Measurements from ENCODE around the gene ASCC3.

The ASCC3 gene

DNA sequence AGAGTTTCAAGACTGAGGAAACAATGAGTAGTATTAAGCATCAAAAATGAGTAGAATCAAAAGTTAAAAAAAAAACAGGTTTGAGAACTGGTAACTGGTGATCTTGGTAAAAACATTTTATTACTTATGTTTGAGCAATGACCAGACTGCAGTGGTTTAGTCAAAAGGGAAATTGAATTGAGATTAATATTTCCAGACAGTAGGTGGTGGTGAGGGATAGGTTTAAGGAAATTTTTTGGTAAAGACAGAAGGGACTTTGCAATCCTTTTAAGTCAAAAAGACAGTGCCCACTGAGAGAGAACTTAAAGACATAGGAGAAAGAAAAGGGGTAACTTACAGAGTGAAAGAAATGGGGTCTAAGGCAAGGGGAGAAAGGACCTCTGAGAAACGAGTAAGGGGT is 156.9 kb downstream of the ASCC3 start:
- DNase-seq (ENCODE audit: low spot score), result no peak

DNA sequence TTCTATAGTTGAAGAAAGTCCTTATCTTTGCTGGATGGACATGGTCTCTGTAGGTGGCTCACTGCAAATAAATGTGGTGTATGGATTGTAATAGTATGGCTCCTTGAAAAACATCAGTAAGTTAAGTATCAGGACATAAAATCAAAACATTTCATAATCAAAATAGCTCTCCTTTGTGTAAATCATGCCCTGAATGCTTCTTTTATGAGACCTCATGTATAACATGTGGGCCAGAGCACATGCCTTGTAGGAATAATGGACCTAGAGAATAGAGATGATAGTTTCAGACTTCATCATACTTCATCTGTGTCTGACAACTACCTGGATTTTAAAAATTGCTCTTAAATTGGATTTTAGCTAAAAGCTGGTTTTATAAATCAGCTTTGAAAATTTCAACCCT is 159.9 kb downstream of the ASCC3 start:
- DNase-seq (ENCODE audit: low spot score), result no peak

DNA sequence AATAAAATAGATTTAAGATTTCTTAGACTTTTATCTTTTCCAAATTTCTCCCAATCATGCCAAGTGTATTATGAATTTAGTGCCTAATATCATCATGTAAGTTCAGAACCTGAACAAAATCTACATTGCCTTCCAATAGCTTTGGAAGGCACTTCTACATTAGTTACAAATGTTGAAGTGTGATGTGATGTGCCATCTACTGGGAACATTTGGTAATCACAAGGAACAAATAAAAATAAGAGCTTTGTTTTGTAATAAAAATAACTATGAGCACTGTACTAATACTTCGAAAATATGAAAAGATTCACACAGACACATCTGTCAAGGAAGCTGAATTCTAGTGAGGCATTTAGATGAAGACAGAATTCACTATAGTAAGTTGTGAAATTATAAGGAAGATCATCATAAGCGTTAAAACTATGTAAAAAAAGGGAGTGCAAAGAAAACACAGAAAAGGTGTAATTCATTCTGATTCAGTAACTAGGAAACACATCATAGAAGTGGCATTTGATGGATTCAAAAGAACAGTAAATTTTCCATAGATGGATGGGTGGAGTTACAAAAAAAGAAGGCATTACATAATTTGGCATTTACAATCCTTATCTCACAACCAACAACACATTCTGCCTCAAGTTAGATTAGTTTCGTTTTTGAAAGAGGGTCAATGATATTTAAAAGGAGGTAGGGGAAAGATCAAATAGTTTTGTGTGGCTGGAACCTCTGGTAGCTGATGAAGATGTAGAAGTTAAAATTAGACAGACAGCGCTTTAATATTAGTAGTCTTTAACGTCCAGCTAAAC is 161.0 kb downstream of the ASCC3 start:
- DNase-seq (ENCODE audit: low spot score), result no peak

DNA sequence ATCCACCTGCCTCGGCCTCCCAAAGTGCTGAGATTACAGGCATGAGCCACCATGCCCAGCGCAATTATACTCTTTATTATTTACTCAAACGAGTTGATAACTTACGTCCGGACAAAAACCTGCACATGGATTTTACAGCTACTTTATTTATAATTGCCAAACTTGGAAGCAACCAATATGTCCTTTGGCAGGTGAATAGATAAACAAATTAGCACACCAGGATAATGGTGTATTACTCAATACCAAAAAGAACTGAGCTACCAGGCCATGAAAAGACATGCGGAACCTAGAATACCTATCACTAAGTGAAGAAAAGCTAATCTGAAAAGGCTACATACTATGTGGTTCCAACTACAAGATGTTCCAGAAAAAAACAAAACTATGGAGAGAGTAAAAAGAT is 168.1 kb downstream of the ASCC3 start:
- no peak for DNase-seq (ENCODE audit: low spot score)

DNA sequence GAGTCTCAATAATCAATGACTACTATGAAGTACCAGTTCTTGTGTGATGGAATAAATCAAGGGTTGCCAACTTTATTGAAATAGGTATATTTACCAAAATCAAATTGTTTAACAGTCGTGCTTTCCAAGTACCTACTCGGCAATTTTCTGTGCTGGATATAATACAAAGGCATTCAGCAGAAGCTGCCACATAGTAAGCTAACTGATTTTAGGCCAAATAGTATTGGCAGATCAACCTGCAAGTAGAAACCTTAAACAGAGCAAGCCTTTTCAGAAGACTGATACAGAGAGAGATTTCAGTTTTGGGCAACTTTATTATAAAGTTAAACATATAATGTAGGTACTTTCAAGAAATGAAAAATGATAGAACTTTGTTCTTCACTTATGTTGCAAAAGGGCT is 174.6 kb downstream of the ASCC3 start:
- no peak for DNase-seq (ENCODE audit: low spot score)

DNA sequence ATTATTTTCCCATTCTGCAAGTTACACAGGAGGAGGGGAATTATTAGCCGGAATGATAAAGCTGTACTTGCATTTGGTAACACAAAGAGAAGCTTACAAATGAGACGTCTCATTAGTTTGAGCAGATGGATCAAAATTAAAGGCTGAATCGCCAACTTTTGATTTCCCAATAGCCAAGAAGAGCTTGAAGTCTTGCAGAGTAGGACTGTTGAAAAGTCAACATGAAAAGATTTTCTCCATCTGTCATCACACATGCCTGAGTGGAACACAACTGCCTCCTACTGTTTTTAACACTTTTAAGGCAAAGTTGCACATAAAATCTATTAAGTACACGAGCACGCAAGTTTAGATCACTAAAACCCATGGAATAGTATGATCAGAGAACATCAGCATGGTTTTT is 176.2 kb downstream of the ASCC3 start:
- no peak for DNase-seq (ENCODE audit: low spot score)

DNA sequence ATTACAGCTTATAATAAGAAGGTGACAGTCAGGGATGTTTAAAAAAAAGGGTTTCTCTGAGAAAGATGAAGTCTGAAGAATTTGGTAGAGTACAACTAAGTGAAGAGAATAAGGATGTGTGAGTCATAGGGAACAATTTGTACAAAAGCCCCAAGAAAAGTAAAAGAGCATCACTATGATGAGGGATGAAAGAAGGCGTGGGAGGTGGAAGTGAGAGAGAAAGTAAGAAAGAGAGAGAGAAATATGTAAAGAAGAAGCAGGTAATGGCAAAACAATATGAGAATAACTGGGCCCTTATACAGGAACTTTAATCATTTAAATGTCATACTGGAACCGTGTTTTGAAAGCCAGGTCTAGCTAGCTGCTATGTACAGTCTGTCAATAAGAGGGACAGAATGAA is 179.4 kb downstream of the ASCC3 start:
- DNase-seq (ENCODE audit: low spot score), result no peak

DNA sequence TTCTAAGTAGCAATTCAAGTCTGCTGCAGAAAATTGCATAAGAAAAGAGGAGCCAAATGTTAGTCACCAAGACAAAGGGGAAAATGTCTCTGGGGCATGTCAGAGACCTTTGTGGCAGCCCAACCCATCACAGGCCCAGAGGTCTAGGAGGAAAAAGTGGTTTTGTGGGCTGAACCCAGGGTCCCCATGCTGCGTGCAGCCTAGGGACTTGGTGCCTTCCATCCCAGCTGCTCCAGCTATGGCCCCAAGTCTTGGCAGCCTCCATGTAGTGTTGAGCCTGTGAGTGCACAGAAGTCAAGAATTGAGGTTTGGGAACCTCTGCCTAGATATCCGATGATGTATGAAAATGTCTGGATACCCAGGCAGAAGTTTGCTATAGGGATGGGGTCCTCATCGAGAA is 181.1 kb downstream of the ASCC3 start:
- no peak for DNase-seq (ENCODE audit: low spot score)

DNA sequence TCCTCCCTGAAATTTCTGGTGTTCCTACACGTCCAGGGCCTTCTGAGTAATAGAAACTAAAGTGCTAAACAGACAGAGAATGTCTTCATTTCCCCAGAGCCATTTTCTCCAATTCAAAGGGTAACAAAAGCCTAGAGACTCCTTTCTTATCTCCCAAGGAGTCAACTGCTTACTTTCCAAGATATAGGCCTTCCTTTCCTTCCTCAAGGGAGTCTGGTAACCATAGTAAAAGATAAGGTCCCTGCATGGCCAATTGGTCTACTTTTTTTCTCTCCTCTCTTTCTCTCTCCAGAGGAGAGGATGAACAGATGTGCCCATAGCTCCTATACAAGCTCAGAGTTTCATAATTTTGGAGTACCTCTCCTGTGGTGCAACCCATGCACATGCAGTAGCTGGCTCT is 185.7 kb downstream of the ASCC3 start:
- DNase-seq (ENCODE audit: low spot score), result no peak

DNA sequence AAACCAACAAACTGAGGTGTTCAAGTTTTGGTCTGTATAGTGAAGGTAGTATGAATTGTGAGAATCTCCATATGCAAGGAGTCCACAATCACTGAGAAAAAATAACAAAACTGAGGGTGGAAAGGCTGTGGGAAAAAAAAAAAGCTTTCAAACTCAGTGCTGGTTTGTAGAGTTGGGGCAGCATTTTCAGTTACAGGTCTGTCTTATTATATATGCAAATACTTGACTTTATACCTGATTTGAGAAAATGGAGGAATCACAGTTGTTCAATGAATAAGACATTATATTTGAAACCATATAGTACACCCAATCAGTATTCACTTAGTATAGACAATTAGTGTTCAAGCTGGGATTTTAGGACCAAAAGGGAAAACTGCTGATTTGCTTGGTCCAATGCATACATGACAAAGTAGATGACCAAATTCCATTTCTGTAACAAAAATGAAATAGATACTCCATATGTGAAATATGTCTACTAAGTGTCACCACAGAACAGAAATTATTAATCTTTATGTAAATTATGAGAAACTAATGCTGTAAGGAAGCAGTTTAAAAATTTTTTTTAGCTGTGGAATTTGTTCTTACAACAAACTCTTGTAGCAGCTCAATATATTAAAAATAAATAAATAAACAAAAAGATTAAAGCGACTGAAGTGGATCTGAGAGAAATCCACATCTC is 187.7 kb downstream of the ASCC3 start:
- DNase-seq (ENCODE audit: low spot score), result no peak

DNA sequence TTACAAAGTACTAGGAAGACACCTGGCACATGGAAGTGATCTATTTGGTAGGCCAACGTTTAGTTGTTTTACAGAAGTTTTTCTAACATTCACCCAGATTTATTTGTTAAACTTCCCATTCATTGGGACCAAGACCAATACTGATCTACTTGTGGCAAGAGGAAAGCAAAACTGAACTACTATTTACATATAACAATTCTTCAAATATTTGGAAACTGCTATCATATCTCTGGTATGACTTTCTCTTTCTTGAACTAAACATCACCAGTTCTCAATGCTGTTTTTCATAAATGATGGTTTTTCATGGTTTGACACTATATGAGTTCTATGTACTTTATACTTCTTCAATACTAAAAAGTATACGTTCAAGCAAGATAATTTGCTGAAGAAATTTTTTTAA is 189.2 kb downstream of the ASCC3 start:
- DNase-seq (ENCODE audit: low spot score), result no peak

DNA sequence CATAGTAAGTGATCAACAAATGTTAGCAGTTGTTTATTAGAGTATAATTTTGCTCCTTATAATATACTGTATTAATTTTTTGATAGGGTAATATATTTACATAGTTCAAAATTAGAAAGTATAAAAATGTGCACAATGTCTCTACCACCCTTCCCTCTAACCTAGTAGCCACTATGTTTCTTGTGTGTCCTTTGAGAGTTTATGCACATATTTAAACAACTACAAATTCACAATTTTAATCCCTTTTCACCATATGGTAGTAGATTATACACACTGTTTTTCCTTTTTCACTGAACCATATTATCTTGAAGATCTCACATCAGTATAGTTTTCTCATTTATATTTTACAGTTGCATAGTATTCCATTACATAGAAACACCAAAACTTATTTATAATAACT is 194.9 kb downstream of the ASCC3 start:
- no peak for DNase-seq (ENCODE audit: low spot score)

DNA sequence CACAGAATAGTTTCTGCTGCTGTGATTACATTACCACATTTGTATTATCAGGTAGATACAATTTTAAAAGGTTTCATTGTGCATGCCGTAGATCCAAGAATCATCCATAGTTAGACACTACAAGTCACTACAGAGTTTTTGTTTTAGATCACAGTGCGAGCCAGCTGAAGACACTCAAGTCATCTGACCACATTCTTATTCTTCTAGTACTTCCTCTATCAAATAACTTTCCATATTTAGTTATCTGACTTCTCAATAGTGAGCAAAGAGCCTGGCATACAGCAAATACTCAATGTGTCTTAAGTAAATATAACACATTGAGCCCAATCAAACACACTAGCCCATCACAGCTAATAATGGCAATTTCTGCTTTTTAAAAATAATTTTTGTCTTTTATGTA is 195.4 kb downstream of the ASCC3 start:
- DNase-seq (ENCODE audit: low spot score), result no peak

DNA sequence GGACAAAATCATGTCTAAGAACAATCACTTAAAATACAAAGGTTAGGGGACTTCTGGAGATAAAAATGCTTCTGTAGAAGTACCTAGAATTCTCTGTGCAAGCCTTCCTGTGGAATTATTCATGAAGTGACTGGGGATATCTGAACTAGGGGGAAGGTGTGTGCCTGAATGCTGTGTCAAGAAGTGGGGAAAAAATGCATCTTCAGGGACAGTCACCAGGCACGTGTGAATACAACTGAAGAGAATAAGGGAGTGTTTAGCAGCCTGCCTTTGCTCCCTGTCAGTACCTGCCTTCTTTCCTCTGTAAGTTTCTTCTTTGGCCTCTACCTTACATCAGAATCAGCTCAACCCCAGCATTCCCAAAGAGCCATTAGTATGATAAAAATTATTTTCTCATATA is 201.0 kb downstream of the ASCC3 start:
- DNase-seq (ENCODE audit: low spot score), result no peak

DNA sequence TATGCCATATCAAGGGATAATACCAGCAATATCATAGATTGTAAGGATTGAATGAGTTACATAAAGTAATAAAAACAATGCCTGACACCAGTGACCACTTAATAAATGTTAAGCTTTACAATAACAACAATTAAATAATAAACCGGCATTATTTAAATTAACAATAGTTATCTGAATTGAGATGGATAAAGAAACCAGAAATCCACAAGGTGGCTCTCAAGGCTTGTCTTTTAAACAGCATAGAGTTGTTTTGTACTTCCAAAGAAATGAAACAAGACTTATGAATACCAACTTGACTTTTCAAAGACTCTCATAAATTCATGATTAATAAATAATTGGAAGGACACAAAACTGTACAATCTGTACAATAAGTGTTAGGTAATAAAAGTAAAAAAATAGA is 203.1 kb downstream of the ASCC3 start:
- DNase-seq (ENCODE audit: low spot score), result no peak

DNA sequence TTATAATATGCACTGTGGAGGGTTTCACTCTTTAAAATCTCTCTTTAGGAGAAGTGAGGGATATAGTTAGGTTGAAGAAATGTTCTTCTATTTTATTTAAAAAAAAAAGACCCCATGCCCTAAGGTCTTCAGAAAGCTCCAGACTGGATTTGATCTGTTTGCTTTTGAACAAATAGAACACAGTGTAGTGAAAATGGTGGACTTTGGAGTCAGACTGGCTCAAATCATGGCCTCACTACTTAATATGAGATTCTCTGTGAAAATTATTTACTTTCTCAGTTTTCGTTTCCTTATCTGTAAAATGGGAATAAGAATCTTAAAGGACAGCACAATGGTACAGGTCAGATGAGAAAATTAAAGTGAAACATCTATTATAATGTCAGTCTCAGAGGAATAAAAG is 203.9 kb downstream of the ASCC3 start:
- DNase-seq (ENCODE audit: low spot score), result no peak

DNA sequence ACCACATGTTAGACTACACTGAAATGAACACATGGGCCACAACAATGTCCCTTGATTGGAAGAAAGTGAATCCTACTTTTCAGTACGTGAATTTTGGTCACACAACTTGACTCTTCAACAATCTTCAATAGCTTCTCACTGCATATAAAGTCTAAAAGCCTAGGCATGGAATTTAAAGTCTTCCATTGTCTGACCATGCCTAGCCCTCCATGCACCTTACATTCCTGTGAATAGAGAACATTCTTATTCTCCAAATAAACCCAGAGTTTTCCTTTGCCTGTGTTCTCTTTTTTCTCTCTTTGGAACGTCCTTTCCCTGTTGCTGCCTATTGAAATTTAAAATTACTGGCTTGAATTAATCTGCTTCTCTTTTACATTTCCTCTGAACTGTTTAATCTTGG is 207.5 kb downstream of the ASCC3 start:
- no peak for DNase-seq (ENCODE audit: low spot score)

DNA sequence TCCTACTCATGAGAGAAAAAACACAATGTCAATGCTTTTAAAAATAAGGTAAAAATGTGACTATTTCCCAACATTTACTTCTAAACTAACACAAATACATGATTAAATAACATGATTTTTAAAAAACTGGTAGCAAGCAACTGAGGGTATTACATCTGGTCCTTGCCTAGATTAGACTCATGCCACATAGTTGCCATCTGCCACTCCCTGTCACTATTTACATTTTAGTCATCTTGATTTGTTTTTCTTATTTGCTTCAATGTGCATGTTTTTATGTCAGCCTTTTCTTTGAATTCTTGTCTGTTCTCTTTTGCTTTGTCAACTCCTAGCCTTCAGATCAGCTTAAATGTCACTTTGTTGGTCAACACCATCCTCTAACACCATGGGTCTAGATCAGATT is 209.4 kb downstream of the ASCC3 start:
- DNase-seq (ENCODE audit: low spot score), result no peak

DNA sequence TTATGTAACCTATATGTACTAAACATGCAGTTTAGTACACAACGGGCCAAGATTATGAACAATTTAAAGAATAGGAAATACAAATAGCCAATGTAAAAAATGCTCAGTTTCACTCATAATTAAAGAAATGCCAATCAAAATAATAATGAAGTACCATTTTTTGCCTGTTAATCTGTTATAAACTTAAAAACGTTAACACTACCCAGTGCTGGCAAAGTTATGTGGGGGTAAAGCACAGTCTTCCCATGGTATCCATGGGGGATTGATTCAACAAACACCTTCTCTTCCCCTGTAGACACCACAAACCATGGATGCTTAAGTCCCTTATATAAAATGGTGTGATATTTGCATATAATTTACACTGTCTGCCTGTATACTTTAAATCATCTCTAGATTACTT is 211.1 kb downstream of the ASCC3 start:
- no peak for DNase-seq (ENCODE audit: low spot score)

DNA sequence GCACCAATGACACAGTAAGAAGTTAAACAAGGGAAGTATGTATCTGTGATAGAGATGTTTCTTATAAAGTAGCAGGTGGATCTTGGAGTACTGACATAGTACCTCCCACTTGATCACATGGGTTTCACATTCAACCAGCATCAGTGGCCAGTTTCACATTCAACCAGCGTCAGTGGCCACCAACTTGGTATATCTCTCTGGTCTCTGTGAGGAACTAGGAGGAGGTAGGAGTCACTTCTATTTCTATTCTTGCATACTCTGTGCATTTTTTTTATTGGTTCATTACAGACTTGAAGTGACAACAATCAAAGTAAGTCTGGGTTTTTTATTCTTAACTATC is 216.1 kb downstream of the ASCC3 start:
- DNase-seq (ENCODE audit: low spot score), result no peak

DNA sequence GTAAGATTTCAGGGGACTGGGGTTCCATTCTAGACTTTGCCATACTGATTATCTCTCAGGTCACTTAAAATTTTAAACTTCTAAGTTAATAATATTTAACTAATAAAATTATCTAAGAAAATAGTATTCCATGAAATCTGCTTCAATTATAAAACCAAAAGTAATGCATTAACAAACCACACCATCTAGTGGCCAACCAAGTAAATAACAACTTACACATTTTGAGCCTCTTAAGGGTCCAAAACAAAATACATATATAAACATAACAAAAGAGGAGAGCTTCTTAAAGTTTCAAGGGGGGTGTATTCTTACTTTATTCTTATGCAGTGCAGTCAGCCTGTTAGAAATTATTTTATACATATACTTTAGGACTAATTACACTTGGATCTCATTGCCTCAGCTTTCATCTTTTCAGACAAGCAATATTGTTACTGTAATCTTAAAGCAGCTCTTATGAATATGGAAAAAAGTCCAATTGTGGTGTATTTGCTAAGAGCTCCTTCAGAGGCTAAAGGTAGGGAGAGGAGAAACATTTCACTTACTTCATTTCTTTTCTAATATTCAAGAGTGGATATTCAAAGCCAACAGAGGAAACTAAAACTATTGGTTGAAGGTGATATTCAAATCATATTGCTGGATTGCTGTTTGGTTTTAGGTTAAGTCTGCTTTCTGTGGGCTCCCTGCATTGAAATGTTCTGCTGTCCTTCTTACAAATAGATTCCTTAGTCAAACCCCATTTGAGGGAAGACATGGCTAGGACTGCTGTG is 216.7 kb downstream of the ASCC3 start:
- DNase-seq (ENCODE audit: low spot score), result no peak

DNA sequence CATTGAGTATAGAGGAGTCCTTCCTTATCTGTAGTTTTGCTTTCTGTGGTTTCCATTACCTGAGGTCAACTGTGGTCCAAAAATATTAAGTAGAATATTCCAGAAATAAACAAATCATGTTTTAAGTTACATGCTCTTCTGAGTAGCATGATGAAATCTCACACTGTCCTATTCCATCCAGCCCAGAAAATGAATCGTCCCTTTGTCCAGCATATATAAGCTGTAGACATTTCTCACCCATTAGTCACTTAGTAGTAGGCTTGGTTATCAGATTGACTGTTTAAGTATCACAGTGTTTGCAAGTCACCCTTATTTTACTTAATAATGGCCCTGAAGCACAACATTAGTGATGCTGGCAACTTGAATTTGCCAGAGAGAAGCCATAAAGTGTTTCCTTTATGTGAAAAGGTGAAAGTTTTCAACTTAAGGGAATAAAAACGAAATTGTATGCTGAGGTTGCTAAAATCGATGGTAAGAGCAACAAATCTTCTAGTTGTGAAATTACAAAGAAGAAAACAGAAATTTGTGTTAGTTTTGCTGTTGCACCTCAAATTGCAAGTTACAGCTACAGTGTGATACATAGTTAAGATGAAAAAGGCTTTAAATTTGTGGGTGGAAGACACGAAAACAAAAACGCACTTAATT is 217.8 kb downstream of the ASCC3 start:
- DNase-seq (ENCODE audit: low spot score), result no peak

DNA sequence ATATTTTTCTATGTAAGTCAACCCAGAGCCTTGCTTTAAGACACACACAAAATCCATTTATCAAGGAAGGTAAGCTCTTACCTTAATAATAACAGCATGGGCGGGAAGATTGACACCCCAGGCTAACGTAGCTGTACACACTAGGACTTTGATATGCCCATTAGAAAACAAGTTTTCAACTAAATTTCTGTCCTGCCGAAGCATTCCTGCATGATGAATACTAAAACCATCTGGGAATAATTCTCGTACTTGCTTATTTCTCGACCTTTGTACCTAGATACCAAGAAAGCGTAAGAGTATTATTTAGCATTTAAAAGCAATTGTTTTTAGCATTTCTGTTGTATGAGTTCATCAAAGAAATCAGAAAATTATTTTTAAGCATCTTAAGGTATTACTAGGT is 218.9 kb downstream of the ASCC3 start:
- DNase-seq (ENCODE audit: low spot score), result no peak

Measured in HuH-7 (cell line).